Neuron (in vitro differentiated cells): ENCODE measurements around the gene C19orf85.

ENCODE experiments used
- H2AFZ ChIP-seq: one replicate; pipeline ENCODE4 v1.6.1; 2013; ENCODE audit warnings: low read depth, mild to moderate bottlenecking, inconsistent platforms, low read length, moderate library complexity
- H3K27me3 ChIP-seq: one replicate; pipeline ENCODE4 v1.6.1; 2013; ENCODE audit warnings: low read length; ENCODE audit not compliant: insufficient read depth
- H3K36me3 ChIP-seq: one replicate; pipeline ENCODE4 v1.6.1; 2013; ENCODE audit warnings: low read length; ENCODE audit not compliant: insufficient read depth
- H3K4me1 ChIP-seq: one replicate; pipeline ENCODE4 v1.6.1; 2013; ENCODE audit warnings: low read length; ENCODE audit not compliant: insufficient read depth
- H3K4me3 ChIP-seq: 2 replicates; pipeline ENCODE4 v1.5.1; 2013; ENCODE audit warnings: mild to moderate bottlenecking, low read length, moderate library complexity
- H3K9me3 ChIP-seq: one replicate; pipeline ENCODE4 v1.6.1; 2013; ENCODE audit warnings: low read length

C19orf85 gene

GRCh38 chr19:55443045-55443823 is 21.3 kb downstream of the C19orf85 start, which contains the start of gene SHISA7:
SHISA7 (minus strand) TSS chr19:55443300; CDS start chr19:55442863, 437 bp downstream.
- Histone ChIP-seq H3K36me3 (no peaks in the 10 kb centered on the region), H3K9me3 (no peaks in the 10 kb centered on the region), H3K27me3 (peaks cover 57% of the 10 kb centered on the region)

DNA sequence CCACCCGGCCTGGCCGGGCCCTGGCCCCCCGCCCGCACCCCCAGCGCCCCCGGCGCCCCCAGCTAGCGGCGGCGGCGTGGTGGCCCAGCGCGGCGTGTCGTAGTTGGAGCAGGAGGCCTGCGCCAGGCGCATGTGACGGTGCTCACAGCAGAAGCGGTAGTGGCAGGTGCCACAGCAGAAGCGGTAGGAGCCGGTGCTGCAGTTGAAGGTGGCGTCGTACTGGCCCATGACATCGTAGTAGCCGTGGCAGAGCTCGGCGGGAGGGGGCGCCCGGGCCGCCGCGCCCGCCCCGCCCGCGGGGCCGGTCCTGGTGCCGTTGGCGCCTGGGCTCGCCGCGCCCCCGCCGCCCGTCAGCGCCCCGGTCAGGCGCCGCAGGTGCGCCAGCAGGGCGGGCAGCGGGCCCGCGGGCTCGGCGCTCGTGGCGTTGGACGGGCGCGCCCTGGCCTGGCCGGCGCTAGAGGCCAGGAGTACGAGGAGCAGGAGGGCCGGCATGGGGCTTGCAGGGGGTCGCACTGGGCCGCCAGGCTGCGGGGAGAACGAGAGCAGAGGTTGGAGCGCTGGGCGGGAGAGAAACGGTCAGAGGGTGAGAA is 22.1 kb downstream of the C19orf85 start:
- no peaks in the 10 kb centered on the region for H3K9me3 ChIP-seq
- H3K36me3 ChIP-seq, result no peaks in the 10 kb centered on the region
- H3K4me1 ChIP-seq, result peaks cover 22% of the 10 kb centered on the region
- H3K4me3 ChIP-seq, result no peak overlapping the region
- H3K27me3 ChIP-seq, result peaks cover 57% of the 10 kb centered on the region
- no peak overlapping the region for H2AFZ ChIP-seq

More at GRCh38 chr19:55443045-55443823, 21.3 kb downstream of the C19orf85 start, which contains the start of gene SHISA7:
- H3K4me1 ChIP-seq, result peaks cover 22% of the 10 kb centered on the region
- no peak within 1 kb of the TSS for H2AFZ ChIP-seq
- H3K4me3 ChIP-seq, result no peak within 1 kb of the TSS

DNA sequence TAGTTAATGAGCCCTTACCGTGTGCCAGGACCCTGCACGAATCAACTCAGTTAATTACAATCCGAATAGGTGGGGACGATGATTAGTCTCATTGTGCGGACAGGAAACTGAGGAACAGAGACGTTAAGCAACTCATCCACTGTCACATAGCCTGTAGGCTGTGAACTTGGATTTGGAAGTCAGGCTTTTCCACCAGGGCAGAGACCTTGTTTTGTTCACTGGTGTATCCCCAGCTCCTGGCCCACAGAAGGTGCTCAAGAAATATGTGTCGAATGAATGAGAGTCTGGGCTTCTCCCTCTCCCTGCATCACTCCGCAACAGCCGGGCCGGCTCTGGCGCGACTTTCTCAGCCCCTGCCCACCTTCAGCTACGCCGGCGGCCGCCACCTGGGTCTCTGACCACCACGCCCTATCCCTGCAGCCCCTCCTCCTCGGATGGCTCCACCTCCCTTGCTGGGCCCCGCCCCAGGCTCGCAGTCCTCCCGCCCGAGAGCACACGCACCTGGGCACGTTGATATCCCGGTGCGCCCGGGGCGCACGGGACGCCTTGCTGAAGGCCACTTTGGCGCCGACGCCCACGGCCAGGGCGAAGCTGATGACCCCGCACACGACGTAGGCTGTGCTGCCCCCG is 22.7 kb downstream of the C19orf85 start:
- H3K9me3 ChIP-seq, result no peaks in the 10 kb centered on the region
- no peak overlapping the region for H2AFZ ChIP-seq
- H3K4me3 ChIP-seq, result no peak overlapping the region
- peaks cover 22% of the 10 kb centered on the region for H3K4me1 ChIP-seq
- H3K36me3 ChIP-seq, result no peaks in the 10 kb centered on the region
- peaks cover 57% of the 10 kb centered on the region for H3K27me3 ChIP-seq

- Histone ChIP-seq H3K27me3 (peaks cover 57% of the 10 kb centered on the region), H3K4me3 (no peak overlapping the region), H2AFZ (no peak overlapping the region), H3K9me3 (no peaks in the 10 kb centered on the region), H3K4me1 (peaks cover 22% of the 10 kb centered on the region), H3K36me3 (no peaks in the 10 kb centered on the region)
Observed at GRCh38 chr19:55441319-55441691, 23.2 kb downstream of the C19orf85 start.

- H3K9me3 ChIP-seq, result no peaks in the 10 kb centered on the region
- H3K27me3 ChIP-seq, result peaks cover 53% of the 10 kb centered on the region
- no peaks in the 10 kb centered on the region for H3K36me3 ChIP-seq
- no peak overlapping the region for H3K4me3 ChIP-seq
- no peak overlapping the region for H2AFZ ChIP-seq
- H3K4me1 ChIP-seq, result peaks cover 22% of the 10 kb centered on the region
Observed at GRCh38 chr19:55440411-55441105, 24.0 kb downstream of the C19orf85 start.

DNA sequence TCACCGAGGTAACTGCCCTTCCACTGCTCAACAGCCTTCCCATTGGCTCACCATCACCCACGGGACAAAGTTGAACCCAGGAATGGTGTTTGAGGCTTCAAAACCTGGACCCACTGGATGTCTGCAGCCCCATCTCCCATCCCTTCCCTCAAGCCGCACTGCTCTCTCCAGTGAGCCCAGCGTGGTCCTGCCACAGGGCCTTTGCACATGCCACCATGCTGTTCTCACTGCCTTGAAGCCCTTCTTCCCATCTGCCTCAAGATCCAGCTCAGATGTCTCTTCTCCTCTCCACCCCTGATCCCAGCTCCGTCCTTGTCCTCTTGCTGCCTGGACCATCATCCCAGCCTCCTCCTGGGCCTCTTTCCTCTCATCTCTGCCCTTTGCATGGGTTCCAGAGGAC is 25.5 kb downstream of the C19orf85 start:
- Histone ChIP-seq H3K4me3 (no peak overlapping the region), H3K27me3 (peaks cover 42% of the 10 kb centered on the region)

DNA sequence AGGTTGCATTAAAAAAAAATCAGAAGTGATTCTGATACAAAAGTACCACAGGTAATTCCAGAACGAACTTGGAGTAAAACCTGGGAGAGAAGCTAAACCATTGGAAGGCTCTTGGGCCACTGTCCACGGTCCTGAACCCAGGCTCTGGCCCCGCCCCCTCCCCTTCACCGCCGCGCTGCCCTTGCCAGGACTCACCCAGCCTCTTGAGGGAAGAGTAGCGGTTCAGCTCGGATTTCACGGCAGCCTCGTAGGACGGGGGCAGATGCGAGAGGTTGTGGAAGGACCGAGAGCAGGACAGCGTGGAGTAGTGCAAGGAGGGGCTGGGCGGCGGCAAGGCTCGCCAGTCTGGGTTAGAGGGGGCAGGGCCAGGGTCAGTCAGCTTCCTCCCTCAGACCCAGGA is 27.1 kb downstream of the C19orf85 start:
- Histone ChIP-seq H3K36me3 (no peaks in the 10 kb centered on the region), H3K4me1 (peaks cover 14% of the 10 kb centered on the region), H3K9me3 (no peaks in the 10 kb centered on the region), H3K4me3 (no peak overlapping the region), H3K27me3 (peaks cover 30% of the 10 kb centered on the region), H2AFZ (no peak overlapping the region)

More for the DNA sequence above, 25.5 kb downstream of the C19orf85 start:
- no peaks in the 10 kb centered on the region for H3K9me3 ChIP-seq
- H3K4me1 ChIP-seq, result peaks cover 22% of the 10 kb centered on the region
- H3K36me3 ChIP-seq, result no peaks in the 10 kb centered on the region
- H2AFZ ChIP-seq, result no peak overlapping the region

GRCh38 chr19:55436847-55437246 is 27.7 kb downstream of the C19orf85 start:
- peaks cover 1% of the 10 kb centered on the region for H3K9me3 ChIP-seq
- H3K4me3 ChIP-seq, result no peak overlapping the region
- H3K36me3 ChIP-seq, result no peaks in the 10 kb centered on the region
- H3K4me1 ChIP-seq, result peaks cover 11% of the 10 kb centered on the region
- peaks cover 27% of the 10 kb centered on the region for H3K27me3 ChIP-seq
- no peak overlapping the region for H2AFZ ChIP-seq

DNA sequence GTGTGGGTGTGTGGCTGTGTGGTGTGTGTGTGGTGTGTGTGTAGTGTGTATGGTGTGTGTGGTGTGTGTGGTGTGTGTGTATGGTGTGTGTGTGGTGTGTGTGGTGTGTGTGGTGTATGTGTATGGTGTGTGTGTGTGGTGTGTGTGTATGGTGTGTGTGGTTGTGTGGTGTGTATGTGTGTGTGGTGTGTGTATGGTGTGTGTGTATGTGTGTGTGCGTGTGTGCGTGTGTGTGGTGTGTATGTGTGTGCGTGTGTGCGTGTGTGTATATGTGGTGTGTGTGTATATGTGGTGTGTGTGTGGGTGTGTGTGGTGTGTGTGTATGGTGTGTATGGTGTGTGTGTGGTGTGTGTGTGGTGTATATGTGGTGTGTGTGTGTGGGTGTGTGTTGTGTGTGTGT is 29.5 kb downstream of the C19orf85 start:
- Histone ChIP-seq H2AFZ (no peak overlapping the region), H3K4me3 (no peak overlapping the region), H3K9me3 (peaks cover 5% of the 10 kb centered on the region), H3K4me1 (no peaks in the 10 kb centered on the region), H3K36me3 (no peaks in the 10 kb centered on the region), H3K27me3 (peaks cover 9% of the 10 kb centered on the region)

DNA sequence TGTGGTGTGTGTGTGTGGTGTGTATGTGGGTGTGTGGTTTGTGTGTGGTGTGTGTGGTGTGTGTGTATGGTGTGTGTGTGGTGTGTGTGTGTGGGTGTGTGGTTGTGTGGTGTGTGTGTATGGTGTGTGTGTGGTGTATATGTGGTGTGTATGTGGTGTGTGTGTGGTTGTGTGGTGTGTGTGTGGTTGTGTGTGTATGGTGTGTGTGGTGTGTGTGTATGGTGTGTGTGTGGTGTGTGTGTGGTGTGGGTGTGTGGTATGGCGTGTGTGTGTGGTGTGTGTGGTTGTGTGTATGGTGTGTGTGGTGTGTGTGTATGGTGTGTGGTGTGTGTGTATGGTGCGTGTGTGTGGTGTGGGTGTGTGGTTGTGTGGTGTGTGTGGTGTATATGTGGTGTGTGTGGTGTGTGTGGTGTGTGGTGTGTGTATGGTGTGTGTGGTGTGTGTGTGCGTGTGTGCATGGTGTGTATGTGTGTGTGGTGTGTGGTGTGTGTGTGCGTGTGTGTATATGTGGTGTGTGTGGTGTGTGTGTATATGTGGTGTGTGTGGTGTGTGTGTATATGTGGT is 30.1 kb downstream of the C19orf85 start:
- Histone ChIP-seq H3K36me3 (no peaks in the 10 kb centered on the region), H3K4me3 (no peak overlapping the region), H3K4me1 (no peaks in the 10 kb centered on the region), H2AFZ (no peak overlapping the region), H3K9me3 (peaks cover 5% of the 10 kb centered on the region), H3K27me3 (peaks cover 5% of the 10 kb centered on the region)

DNA sequence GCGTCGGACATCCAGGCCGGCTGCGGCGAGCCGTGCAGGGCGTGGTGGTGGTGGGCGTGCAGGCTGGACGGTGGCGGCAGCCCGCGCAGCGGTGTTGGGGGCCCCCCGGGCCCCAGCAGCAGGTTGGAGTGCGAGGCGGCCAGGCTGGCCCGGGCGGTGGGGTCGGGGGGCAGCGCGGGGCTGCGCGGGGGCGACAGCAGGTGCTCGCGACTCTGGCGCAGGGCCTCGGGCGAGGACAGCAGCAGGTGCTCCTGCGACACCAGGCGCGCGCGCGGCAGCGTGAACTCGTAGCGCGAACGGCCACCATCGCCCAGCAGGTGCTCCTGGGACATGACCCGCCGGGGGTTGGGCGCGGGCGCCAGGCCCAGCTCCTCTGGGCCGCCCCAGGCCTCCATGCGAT is 31.3 kb downstream of the C19orf85 start:
- Histone ChIP-seq H3K9me3 (peaks cover 5% of the 10 kb centered on the region), H3K4me3 (no peak overlapping the region), H3K36me3 (no peaks in the 10 kb centered on the region), H3K27me3 (no peaks in the 10 kb centered on the region), H3K4me1 (no peaks in the 10 kb centered on the region), H2AFZ (no peak overlapping the region)

- no peak overlapping the region for H3K4me3 ChIP-seq
- peaks cover 5% of the 10 kb centered on the region for H3K9me3 ChIP-seq
- H3K27me3 ChIP-seq, result no peaks in the 10 kb centered on the region
- H2AFZ ChIP-seq, result no peak overlapping the region
- no peaks in the 10 kb centered on the region for H3K4me1 ChIP-seq
- H3K36me3 ChIP-seq, result no peaks in the 10 kb centered on the region
Observed at GRCh38 chr19:55432241-55432959, 32.2 kb downstream of the C19orf85 start.
